Mesendoderm (in vitro differentiated cells): ENCODE measurements around the gene MVD.
"Not testable (repeated sequence)": the region's sequence is repeated elsewhere in the genome, so short reads cannot be mapped to it uniquely, and the experiment has no call there.

ENCODE experiments used
- DNase-seq: peaks from one replicate; pipeline ENCODE4 v3.0.0; 2013
- H2AK5ac ChIP-seq: 2 replicates; pipeline ENCODE4 v1.6.1; 2013; ENCODE audit warnings: low read length, inconsistent platforms
- H2BK120ac ChIP-seq: 2 replicates; pipeline ENCODE4 v1.6.1; 2013; ENCODE audit warnings: low read depth, mild to moderate bottlenecking, low read length, moderate library complexity, mixed read lengths
- H2BK15ac ChIP-seq: replicated peaks from 2 replicates; pipeline ENCODE4 v1.6.1; 2013; ENCODE audit warnings: low read depth, mild to moderate bottlenecking, moderate library complexity
- H2BK5ac ChIP-seq: 2 replicates; pipeline ENCODE4 v1.6.1; 2013; ENCODE audit warnings: low read length, inconsistent platforms
- H3K18ac ChIP-seq: 2 replicates; pipeline ENCODE4 v1.6.1; 2013; ENCODE audit warnings: mild to moderate bottlenecking, low read length, mixed read lengths
- H3K23ac ChIP-seq: one replicate; pipeline ENCODE4 v1.6.1; 2013; ENCODE audit warnings: low read length
- H3K27ac ChIP-seq: 2 replicates; pipeline ENCODE4 v1.5.1; 2013; ENCODE audit warnings: low read depth, mild to moderate bottlenecking, inconsistent platforms, low read length, moderate library complexity
- H3K27me3 ChIP-seq: 2 replicates; pipeline ENCODE4 v1.6.1; 2013; ENCODE audit warnings: low read length, control low read depth, mild to moderate bottlenecking, inconsistent platforms; ENCODE audit not compliant: insufficient read depth, poor library complexity
- H3K36me3 ChIP-seq: 2 replicates; pipeline ENCODE4 v1.6.1; 2013; ENCODE audit warnings: low read length, inconsistent platforms; ENCODE audit not compliant: control insufficient read depth, insufficient read depth
- H3K4ac ChIP-seq: one replicate; pipeline ENCODE4 v1.6.1; 2013; ENCODE audit warnings: low read depth, mild to moderate bottlenecking, low read length, moderate library complexity
- H3K4me1 ChIP-seq: 2 replicates; pipeline ENCODE4 v1.6.1; 2013; ENCODE audit warnings: low read depth, low read length, inconsistent platforms; ENCODE audit not compliant: control insufficient read depth
- H3K4me2 ChIP-seq: 2 replicates; pipeline ENCODE4 v1.6.1; 2013; ENCODE audit warnings: low read length
- H3K4me3 ChIP-seq: 2 replicates; pipeline ENCODE4 v1.5.1; 2013; ENCODE audit warnings: mild to moderate bottlenecking, low read length
- H3K56ac ChIP-seq: one replicate; pipeline ENCODE4 v1.6.1; 2013; ENCODE audit warnings: low read length
- H3K79me1 ChIP-seq: 2 replicates; pipeline ENCODE4 v1.6.1; 2013; ENCODE audit warnings: low read length, inconsistent platforms
- H3K79me2 ChIP-seq: 2 replicates; pipeline ENCODE4 v1.6.1; 2013; ENCODE audit warnings: mild to moderate bottlenecking, low read length; ENCODE audit not compliant: control insufficient read depth, insufficient read depth
- H3K9ac ChIP-seq: 2 replicates; pipeline ENCODE4 v1.6.1; 2013; ENCODE audit warnings: low read length, inconsistent platforms
- H4K5ac ChIP-seq: one replicate; pipeline ENCODE4 v1.6.1; 2013; ENCODE audit warnings: low read length
- H4K8ac ChIP-seq: one replicate; pipeline ENCODE4 v1.6.1; 2013; ENCODE audit warnings: low read depth, mild to moderate bottlenecking, control low read depth, low read length, moderate library complexity
- WGBS: extraction: QIAGEN DNeasy Blood & Tissue Kit; methylation state at CpG from one replicate; pipeline ENCODE4 v1.1.7; 2013; ENCODE audit warnings: low lambda C conversion rate, missing lambda C conversion rate; ENCODE audit not compliant: insufficient coverage; ENCODE audit errors: extremely low coverage; 5-methylcytosine and 5-hydroxymethylcytosine counted together

The MVD gene

DNA sequence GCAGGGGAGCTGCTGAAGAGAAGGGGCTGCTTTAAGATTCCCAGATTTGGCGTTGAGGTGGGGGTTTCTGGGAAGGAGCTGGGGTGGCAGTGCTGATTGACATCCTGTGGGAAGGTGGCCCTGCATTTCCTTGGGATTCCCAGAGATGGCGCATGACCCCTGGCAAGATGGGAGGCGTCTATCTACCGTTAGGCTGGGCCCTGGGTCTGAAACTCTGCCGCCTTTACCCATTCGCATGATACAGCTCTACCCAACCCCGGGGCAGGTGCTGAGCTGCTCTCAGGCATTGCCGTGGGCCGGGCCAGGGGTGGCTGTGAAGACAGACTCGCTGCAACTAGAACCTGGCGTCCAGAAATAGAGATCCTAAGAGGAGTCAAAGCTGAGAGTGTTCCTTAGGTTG lies 9.9 kb upstream of the MVD start:
- Histone ChIP-seq H2BK5ac (no peak overlapping the region), H3K4me1 (no peaks in the 10 kb centered on the region), H3K4me2 (no peak overlapping the region), H2BK15ac (no peak overlapping the region), H3K79me2 (no peaks in the 10 kb centered on the region), H2AK5ac (no peak overlapping the region), H3K18ac (no peak overlapping the region), H3K23ac (no peak overlapping the region), H2BK120ac (no peak overlapping the region), H4K8ac (no peak overlapping the region), H3K56ac (no peak overlapping the region), H3K4ac (no peak overlapping the region), H3K27me3 (no peaks in the 10 kb centered on the region), H3K9ac (no peak overlapping the region), H3K27ac (no peak overlapping the region), H3K36me3 (no peaks in the 10 kb centered on the region), H4K5ac (no peak overlapping the region), H3K4me3 (no peak overlapping the region), H3K79me1 (no peaks in the 10 kb centered on the region)
- peak; percentile 73 for DNase-seq
- no CpG with 5 or more reads among the region's 11 CpGs for WGBS

DNA sequence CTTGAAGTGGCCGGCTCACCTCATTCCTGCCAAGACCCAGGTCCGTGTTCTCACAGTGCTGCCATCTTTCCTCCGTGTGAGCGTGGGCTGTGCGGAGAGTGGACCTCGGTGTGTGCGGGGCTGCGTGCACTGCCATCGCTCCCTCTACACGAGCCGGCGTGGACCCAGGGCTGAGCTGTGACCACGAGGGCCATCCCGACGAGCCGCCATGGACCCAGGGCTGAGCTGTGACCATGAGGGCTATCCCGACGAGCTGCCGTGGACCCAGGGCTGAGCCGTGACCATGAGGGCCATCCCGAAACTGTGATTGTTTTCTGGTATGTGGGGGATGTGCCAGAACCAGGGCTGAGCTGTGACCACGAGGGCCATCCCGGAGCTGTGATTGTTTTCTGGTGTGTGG lies 8.9 kb upstream of the MVD start:
- Histone ChIP-seq H3K4me2 (no peak overlapping the region), H3K27me3 (no peaks in the 10 kb centered on the region), H3K4ac (no peak overlapping the region), H2BK5ac (no peak overlapping the region), H2BK15ac (no peak overlapping the region), H3K4me3 (no peak overlapping the region), H3K4me1 (no peaks in the 10 kb centered on the region), H3K23ac (no peak overlapping the region), H3K18ac (no peak overlapping the region), H4K8ac (no peak overlapping the region), H4K5ac (no peak overlapping the region), H3K36me3 (no peaks in the 10 kb centered on the region), H2AK5ac (no peak overlapping the region), H3K56ac (no peak overlapping the region), H2BK120ac (no peak overlapping the region), H3K79me1 (no peaks in the 10 kb centered on the region), H3K9ac (no peak overlapping the region), H3K79me2 (no peaks in the 10 kb centered on the region), H3K27ac (no peak overlapping the region)
- no peak for DNase-seq
- no CpG with 5 or more reads among the region's 23 CpGs for WGBS

DNA sequence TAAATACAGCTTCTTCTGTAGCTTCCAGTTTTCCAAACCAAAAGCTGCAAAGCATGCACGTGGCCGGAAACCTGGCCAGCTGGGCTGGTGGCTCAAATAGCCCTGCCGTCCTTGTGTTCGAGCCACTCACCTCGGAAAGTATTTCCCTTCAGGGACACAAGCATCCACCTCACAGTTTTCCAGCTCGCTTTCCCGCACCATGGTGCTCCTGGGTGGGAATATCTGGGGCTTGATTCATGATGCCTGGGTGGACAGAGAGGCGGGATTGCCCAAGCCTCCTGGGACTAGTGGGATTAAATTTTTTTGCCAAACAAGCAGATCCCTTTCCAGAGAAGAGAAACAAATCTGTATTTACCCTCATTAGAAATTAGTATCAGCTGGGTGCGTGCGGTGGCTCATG lies 7.1 kb upstream of the MVD start:
- Histone ChIP-seq H4K5ac (no peak overlapping the region), H2AK5ac (no peak overlapping the region), H3K4me2 (no peak overlapping the region), H2BK5ac (no peak overlapping the region), H3K79me2 (no peaks in the 10 kb centered on the region), H3K9ac (no peak overlapping the region), H3K4ac (no peak overlapping the region), H3K4me1 (no peaks in the 10 kb centered on the region), H3K18ac (no peak overlapping the region), H2BK120ac (no peak overlapping the region), H2BK15ac (no peak overlapping the region), H4K8ac (no peak overlapping the region), H3K56ac (no peak overlapping the region), H3K79me1 (no peaks in the 10 kb centered on the region), H3K36me3 (no peaks in the 10 kb centered on the region), H3K27me3 (no peaks in the 10 kb centered on the region), H3K4me3 (no peak overlapping the region), H3K27ac (no peak overlapping the region), H3K23ac (no peak overlapping the region)
- WGBS, result no CpG with 5 or more reads among the region's 10 CpGs
- DNase-seq, result no peak

DNA sequence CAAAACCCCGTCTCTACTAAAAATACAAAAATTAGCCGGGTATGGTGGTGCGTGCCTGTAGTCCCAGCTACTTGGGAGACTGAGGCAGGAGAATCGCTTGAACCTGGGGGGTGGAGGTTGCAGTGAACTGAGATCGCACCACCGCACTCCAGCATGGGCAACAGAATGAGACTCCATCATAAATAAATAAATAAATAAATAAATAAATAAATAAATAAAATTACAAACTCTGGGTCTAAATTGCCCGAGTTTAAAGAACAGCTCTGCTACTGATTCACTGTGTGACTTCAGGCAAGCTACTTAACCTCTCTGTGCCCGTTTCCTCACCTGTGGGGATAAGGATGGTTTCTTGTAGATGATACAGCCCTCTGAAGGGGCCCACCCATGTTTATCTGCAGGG lies 6.6 kb upstream of the MVD start:
- H4K8ac ChIP-seq, H3K9ac ChIP-seq, H3K27me3 ChIP-seq, H3K4me1 ChIP-seq, H4K5ac ChIP-seq, H3K56ac ChIP-seq, H3K23ac ChIP-seq, H3K4me3 ChIP-seq, H3K36me3 ChIP-seq, H2BK5ac ChIP-seq, H3K4ac ChIP-seq, H2BK120ac ChIP-seq, H3K79me2 ChIP-seq, H2AK5ac ChIP-seq, H3K27ac ChIP-seq, H3K18ac ChIP-seq, H2BK15ac ChIP-seq, DNase-seq, H3K79me1 ChIP-seq, H3K4me2 ChIP-seq: not testable (repeated sequence)
- no CpG with 5 or more reads among the region's 8 CpGs for WGBS

DNA sequence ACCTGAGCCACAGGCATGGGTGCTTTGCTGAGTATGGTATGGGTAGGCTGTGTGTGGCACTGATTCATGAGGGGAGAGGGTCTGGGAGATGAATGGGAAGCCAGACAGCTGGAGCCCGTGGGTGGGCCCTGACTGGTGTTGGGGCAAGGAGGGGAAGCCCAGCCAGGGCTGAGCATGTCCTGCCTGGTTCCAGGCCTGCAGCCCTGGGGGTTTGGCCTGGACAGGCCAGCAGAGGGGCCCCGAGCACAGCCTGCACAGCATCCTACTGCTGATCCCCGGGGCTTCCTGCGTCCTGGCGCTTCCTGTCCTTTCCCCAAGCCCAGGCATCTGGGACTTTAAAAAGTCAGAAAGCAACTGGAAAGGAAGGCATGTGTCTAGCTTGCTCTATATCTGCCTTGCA lies 4.6 kb upstream of the MVD start:
- no peak overlapping the region for H4K5ac ChIP-seq
- H2BK120ac ChIP-seq, result no peak overlapping the region
- peak; percentile 24 for DNase-seq
- H3K36me3 ChIP-seq, result no peaks in the 10 kb centered on the region
- no peak overlapping the region for H3K27ac ChIP-seq
- no peak overlapping the region for H2BK5ac ChIP-seq
- H3K9ac ChIP-seq, result no peak overlapping the region
- H3K4me2 ChIP-seq, result no peak overlapping the region
- H3K4ac ChIP-seq, result no peak overlapping the region
- no peak overlapping the region for H3K23ac ChIP-seq
- no CpG with 5 or more reads among the region's 5 CpGs for WGBS
- H3K79me1 ChIP-seq, result no peaks in the 10 kb centered on the region
- peaks cover 3% of the 10 kb centered on the region for H3K79me2 ChIP-seq
- H2BK15ac ChIP-seq, result no peak overlapping the region
- no peak overlapping the region for H4K8ac ChIP-seq
- no peak overlapping the region for H2AK5ac ChIP-seq
- H3K27me3 ChIP-seq, result no peaks in the 10 kb centered on the region
- H3K56ac ChIP-seq, result no peak overlapping the region
- no peaks in the 10 kb centered on the region for H3K4me1 ChIP-seq
- no peak overlapping the region for H3K18ac ChIP-seq
- H3K4me3 ChIP-seq, result no peak overlapping the region

DNA sequence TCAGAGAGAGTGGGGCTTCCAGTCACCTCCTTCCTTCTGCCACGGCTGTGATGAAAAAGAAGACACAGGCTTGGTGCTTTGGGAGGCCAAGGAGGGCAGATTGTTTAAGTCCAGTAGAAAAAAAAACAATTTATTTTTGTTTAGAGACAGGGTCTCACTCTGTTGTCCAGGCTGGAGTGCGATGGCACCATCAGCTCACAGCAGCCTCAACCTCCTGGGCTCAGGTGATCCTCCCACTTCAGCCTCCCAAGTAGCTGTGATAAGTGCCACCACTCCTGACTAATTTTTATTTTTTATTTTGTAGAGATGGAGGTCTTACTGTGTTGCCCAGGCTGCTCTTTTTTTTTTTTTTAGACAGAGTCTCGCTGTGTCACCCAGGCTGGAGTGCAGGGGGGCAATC lies 2.7 kb upstream of the MVD start:
- Histone ChIP-seq H3K4me2 (no peak overlapping the region), H3K4me1 (peaks cover 2% of the 10 kb centered on the region), H3K56ac (no peak overlapping the region), H2AK5ac (no peak overlapping the region), H3K79me1 (peaks cover 4% of the 10 kb centered on the region), H3K79me2 (peaks cover 17% of the 10 kb centered on the region), H3K9ac (no peak overlapping the region), H3K4ac (no peak overlapping the region), H4K5ac (no peak overlapping the region), H3K4me3 (no peak overlapping the region), H4K8ac (no peak overlapping the region), H3K27ac (no peak overlapping the region), H2BK15ac (no peak overlapping the region), H3K23ac (no peak overlapping the region), H2BK5ac (no peak overlapping the region), H3K36me3 (no peaks in the 10 kb centered on the region), H3K27me3 (no peaks in the 10 kb centered on the region), H3K18ac (no peak overlapping the region), H2BK120ac (no peak overlapping the region)
- WGBS, result no CpG with 5 or more reads among the region's 3 CpGs
- DNase-seq, result no peak
